ENCODE measurements around the gene KBTBD12. TPM values are rescaled to one million over a fixed set of nuclear protein-coding genes. Genes with fewer than 3 reads are reported as not detected.

The KBTBD12 gene
- total and polyA plus RNA-seq, 2 donors (not counting 3 experiments of a cell fraction or from before 2014, with no cell fraction given): not detected

- H3K9me1 ChIP-seq (replicated peaks; ENCODE audit: control insufficient read depth, extremely low read depth, insufficient read depth, low read length): no peaks in the 10 kb centered on the region
- ChIA-PET POLR2A (no interaction called here), CTCF (no interaction called here)
- no peaks in the 10 kb centered on the region for H4K20me1 ChIP-seq (replicated peaks; ENCODE audit: control insufficient read depth, extremely low read depth, insufficient read depth, low read length)
- no peak overlapping the region for H2AFZ ChIP-seq (ENCODE audit: low read depth, low read length)
- no peaks in the 10 kb centered on the region for H3K4me1 ChIP-seq (ENCODE audit: control insufficient read depth, extremely low read depth, insufficient read depth, low read length)
- no peaks in the 10 kb centered on the region for H3K79me2 ChIP-seq (ENCODE audit: control insufficient read depth, insufficient read depth, low read length)
- FAIRE-seq (no peak), DNase-seq (ENCODE audit: low read depth, low spot score) (no peak)
- no peaks in the 10 kb centered on the region for H3K9me3 ChIP-seq (replicated peaks; ENCODE audit: control insufficient read depth, insufficient read depth, low read length)
- H3K36me3 ChIP-seq (ENCODE audit: control insufficient read depth in 2 of 2, extremely low read depth in 1 of 2, insufficient read depth in 2 of 2, low read length in 2 of 2): no peaks in the 10 kb centered on the region
- intact Hi-C loops (cut with micrococcal nuclease) (no loop called here), dilution Hi-C loops (cut with MboI; ENCODE audit: extremely low pct_ligation_motif_present, low sequenced_read_pairs) (no loop called here)
- H3K4me3 ChIP-seq (replicated peaks in 1 of 3; ENCODE audit: insufficient read depth in 1 of 3, low read depth in 1 of 3, low read length in 3 of 3): no peak overlapping the region
- peaks cover 2 to 4% of the 10 kb centered on the region in 2 experiments for H3K27me3 ChIP-seq (ENCODE audit: control insufficient read depth in 2 of 2, insufficient read depth in 2 of 2, low read length in 2 of 2)
- H3K4me2 ChIP-seq (ENCODE audit: insufficient read depth, low read length): no peak overlapping the region
- TF ChIP-seq, protein P1, sequence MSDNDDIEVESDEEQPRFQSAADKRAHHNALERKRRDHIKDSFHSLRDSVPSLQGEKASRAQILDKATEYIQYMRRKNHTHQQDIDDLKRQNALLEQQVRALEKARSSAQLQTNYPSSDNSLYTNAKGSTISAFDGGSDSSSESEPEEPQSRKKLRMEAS (IDR thresholded peaks at IDR 0.05; ENCODE audit: insufficient read depth, insufficient read length): no peak
- TF ChIP-seq POLR2AphosphoS5 (IDR thresholded peaks at IDR 0.05; ENCODE audit: insufficient read depth, low read depth, low read length) (no peak), POLR2A (IDR thresholded peaks at IDR 0.05; ENCODE audit: low read depth, low read length) (no peak), MYC (IDR thresholded peaks at IDR 0.05; ENCODE audit: low read depth, low read length) (no peak), FOS (IDR thresholded peaks at IDR 0.05; ENCODE audit: borderline replicate concordance, insufficient read depth, low read length) (no peak), GATA2 (IDR thresholded peaks at IDR 0.05; ENCODE audit: insufficient read depth, insufficient read length, low read depth, low read length) (no peak), EZH2 (IDR thresholded peaks at IDR 0.05; ENCODE audit: borderline replicate concordance, low read depth, low read length, severe bottlenecking) (no peak), JUN (IDR thresholded peaks at IDR 0.05; ENCODE audit: borderline replicate concordance, insufficient read depth, insufficient read length, low read depth) (no peak)
- TF ChIP-seq, protein P2, sequence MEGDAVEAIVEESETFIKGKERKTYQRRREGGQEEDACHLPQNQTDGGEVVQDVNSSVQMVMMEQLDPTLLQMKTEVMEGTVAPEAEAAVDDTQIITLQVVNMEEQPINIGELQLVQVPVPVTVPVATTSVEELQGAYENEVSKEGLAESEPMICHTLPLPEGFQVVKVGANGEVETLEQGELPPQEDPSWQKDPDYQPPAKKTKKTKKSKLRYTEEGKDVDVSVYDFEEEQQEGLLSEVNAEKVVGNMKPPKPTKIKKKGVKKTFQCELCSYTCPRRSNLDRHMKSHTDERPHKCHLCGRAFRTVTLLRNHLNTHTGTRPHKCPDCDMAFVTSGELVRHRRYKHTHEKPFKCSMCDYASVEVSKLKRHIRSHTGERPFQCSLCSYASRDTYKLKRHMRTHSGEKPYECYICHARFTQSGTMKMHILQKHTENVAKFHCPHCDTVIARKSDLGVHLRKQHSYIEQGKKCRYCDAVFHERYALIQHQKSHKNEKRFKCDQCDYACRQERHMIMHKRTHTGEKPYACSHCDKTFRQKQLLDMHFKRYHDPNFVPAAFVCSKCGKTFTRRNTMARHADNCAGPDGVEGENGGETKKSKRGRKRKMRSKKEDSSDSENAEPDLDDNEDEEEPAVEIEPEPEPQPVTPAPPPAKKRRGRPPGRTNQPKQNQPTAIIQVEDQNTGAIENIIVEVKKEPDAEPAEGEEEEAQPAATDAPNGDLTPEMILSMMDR (IDR thresholded peaks at IDR 0.05; ENCODE audit: extremely low read depth in 1 of 2, insufficient read depth in 1 of 2, low read depth in 1 of 2, low read length in 2 of 2): no peak
- no TSS peak for BruUV-seq (replicated peaks)
- no peak overlapping the region for H3K27ac ChIP-seq (ENCODE audit: insufficient read depth, low read depth, low read length)
- H3K9ac ChIP-seq (replicated peaks; ENCODE audit: extremely low read depth, insufficient read depth, low read length): no peak overlapping the region
Measured at GRCh38 chr3:127997961-127998360, 82.9 kb downstream of the KBTBD12 start.
